Measurements from ENCODE around the gene GUCD1. TPM values are rescaled to one million over a fixed set of nuclear protein-coding genes. Genes with fewer than 3 reads are reported as not detected.

GUCD1 gene
- total RNA-seq, 1 donor from 2014 or later = 242 TPM

Other genes with a start within 250 kb of the GUCD1 start
- gene ADORA2A, start 127.5 kb downstream of the GUCD1 start, total RNA-seq = 1.1 and 6.4 TPM in 2 replicates
- gene UPB1, start 59.8 kb downstream of the GUCD1 start, total RNA-seq = 0.31 TPM in 1 of 2 replicates, not detected in the other
- 169 and 202 TPM in 2 replicates for gene SNRPD3, start 861 bp upstream of the GUCD1 start, total RNA-seq
- gene LRRC75B, start 37.9 kb upstream of the GUCD1 start, total RNA-seq = 10.0 and 13.2 TPM in 2 replicates
- gene GGT1, start 48.1 kb upstream of the GUCD1 start, total RNA-seq = 2.1 and 2.4 TPM in 2 replicates
- gene PIWIL3, start 219.6 kb upstream of the GUCD1 start, total RNA-seq = not detected in 2 replicates